Neural cell (in vitro differentiated cells): ENCODE data around the gene IRAK2. TPM values are rescaled to one million over a fixed set of nuclear protein-coding genes. Genes with fewer than 3 reads are reported as not detected.

Experiments
- H2AFZ ChIP-seq: fragments of 200-600, 300-800 bp; sonication (generic), shearing (Covaris generic); 2 replicates; pipeline ENCODE4 v1.6.0; 2014; ENCODE audit warnings: low read depth, mild to moderate bottlenecking, antibody characterized with exemption, low read length, moderate library complexity
- H3F3A ChIP-seq: fragments of 200-600 bp; shearing (Covaris generic); 2 replicates; pipeline ENCODE4 v1.6.1; 2016; ENCODE audit warnings: mild to moderate bottlenecking, moderate library complexity, mixed read lengths, antibody characterized with exemption, low read length; ENCODE audit not compliant: insufficient read depth, poor library complexity, severe bottlenecking
- H3K27ac ChIP-seq: fragments of 200-600, 300-800 bp; sonication (generic), shearing (Covaris generic); 2 replicates; pipeline ENCODE4 v1.5.1; 2014; ENCODE audit warnings: mild to moderate bottlenecking, low read length, moderate library complexity
- H3K27me3 ChIP-seq: fragments of 300-800, 200-600 bp; sonication (generic), shearing (Covaris generic); 2 replicates; pipeline ENCODE4 v1.6.0; 2014; ENCODE audit warnings: mild to moderate bottlenecking, low read depth, low read length, moderate library complexity; ENCODE audit not compliant: insufficient read depth
- H3K36me3 ChIP-seq: fragments of 300-800, 200-600 bp; sonication (generic), shearing (Covaris generic); 2 replicates; pipeline ENCODE4 v1.5.1; 2014; ENCODE audit warnings: mild to moderate bottlenecking, antibody characterized with exemption, low read length, moderate library complexity; ENCODE audit not compliant: insufficient read depth
- H3K4me2 ChIP-seq: fragments of 300-800, 200-600 bp; sonication (generic), shearing (Covaris generic); 2 replicates; pipeline ENCODE4 v1.6.0; 2014; ENCODE audit warnings: mild to moderate bottlenecking, low read length
- H3K4me3 ChIP-seq: fragments of 300-800, 200-600 bp; sonication (generic), shearing (Covaris generic); 2 replicates; pipeline ENCODE4 v1.5.1; 2014; ENCODE audit warnings: mild to moderate bottlenecking, low read length, moderate library complexity
- H3K79me2 ChIP-seq: fragments of 200-600 bp; shearing (Covaris generic); replicated peaks from 2 replicates; pipeline ENCODE4 v1.6.0; 2014; ENCODE audit warnings: mild to moderate bottlenecking, low read length, moderate library complexity; ENCODE audit not compliant: insufficient read depth
- H3K9ac ChIP-seq: fragments of 300-800, 200-600 bp; sonication (generic), shearing (Covaris generic); 2 replicates; pipeline ENCODE4 v1.6.1; 2016; ENCODE audit warnings: mild to moderate bottlenecking, low read length, mixed read lengths
- H3K9me2 ChIP-seq: fragments of 200-600 bp; shearing (Covaris generic); 2 replicates; pipeline ENCODE4 v1.6.1; 2016; ENCODE audit warnings: mild to moderate bottlenecking, low read length, mixed read lengths; ENCODE audit not compliant: insufficient read depth
- H3K9me3 ChIP-seq: fragments of 200-600, 300-800 bp; sonication (generic), shearing (Covaris generic); 2 replicates; pipeline ENCODE4 v1.6.1; 2016; ENCODE audit warnings: mild to moderate bottlenecking, mixed run types, low read length, moderate library complexity, mixed read lengths
- H4K20me1 ChIP-seq: fragments of 200-600 bp; shearing (Covaris generic); 2 replicates; pipeline ENCODE4 v1.6.1; 2016; ENCODE audit warnings: mild to moderate bottlenecking, mixed run types; ENCODE audit not compliant: insufficient read depth
- EP300 ChIP-seq: fragments of 450-650 bp; conservative IDR thresholded peaks from 2 replicates; pipeline ENCODE4 v1.6.1; 2014; ENCODE audit warnings: antibody characterized with exemption, mild to moderate bottlenecking, moderate library complexity; ENCODE audit not compliant: poor library complexity, severe bottlenecking
- EZH2 ChIP-seq: fragments of 200-600, 300-800 bp; shearing (Covaris generic), sonication (generic); IDR thresholded peaks from 2 replicates; pipeline ENCODE4 v1.6.1; 2014; ENCODE audit warnings: antibody characterized with exemption, low read length, borderline replicate concordance, mild to moderate bottlenecking; ENCODE audit not compliant: insufficient read depth, poor library complexity, severe bottlenecking
- MXI1 ChIP-seq: fragments of 450-650 bp; conservative IDR thresholded peaks from 2 replicates; pipeline ENCODE4 v1.6.1; 2014; ENCODE audit warnings: antibody characterized with exemption, mild to moderate bottlenecking; ENCODE audit not compliant: poor library complexity, severe bottlenecking
- POLR2AphosphoS5 ChIP-seq: IDR thresholded peaks from 2 replicates; pipeline ENCODE4 v1.6.1; 2012
- RAD21 ChIP-seq: fragments of 450-650 bp; conservative IDR thresholded peaks from 2 replicates; pipeline ENCODE4 v1.6.1; 2014; ENCODE audit warnings: antibody characterized with exemption, mild to moderate bottlenecking, moderate library complexity
- REST ChIP-seq: IDR thresholded peaks from 2 replicates; pipeline ENCODE4 v1.6.1; 2012; ENCODE audit warnings: borderline replicate concordance
- SMC3 ChIP-seq: fragments of 450-650 bp; conservative IDR thresholded peaks from 2 replicates; pipeline ENCODE4 v1.6.1; 2014; ENCODE audit warnings: antibody characterized with exemption, mild to moderate bottlenecking, moderate library complexity; ENCODE audit not compliant: poor library complexity
- TAF1 ChIP-seq: IDR thresholded peaks from 2 replicates; pipeline ENCODE4 v1.6.1; 2012; ENCODE audit warnings: low read depth
- polyA plus RNA-seq: library from polyadenylated mRNA; depleted of rRNA; stranded (reverse); fragments of >200 nt; gene quantifications from 2 replicates; pipeline ENCODE4 v1.2.3, GENCODE V29; 2014
- TF ChIP-seq, protein P1 (sequence below): fragments of 450-650 bp; IDR thresholded peaks from 2 replicates; pipeline ENCODE4 v1.5.1; 2014; ENCODE audit warnings: antibody characterized with exemption, mild to moderate bottlenecking, moderate library complexity; ENCODE audit not compliant: poor library complexity, severe bottlenecking

Gene IRAK2
- polyA plus RNA-seq, 1 donor from 2014 or later = 0.84 TPM

GRCh38 chr3:10116138-10116460 lies 48.6 kb upstream of the IRAK2 start:
- H3K4me2 ChIP-seq = peak overlapping the region; percentile 97
- H3K27me3 ChIP-seq = no peaks in the 10 kb centered on the region
- peak overlapping the region; percentile 79 for H3K4me3 ChIP-seq
- H3K27ac ChIP-seq = peak overlapping the region; percentile 84
- no peaks in the 10 kb centered on the region for H3K9me2 ChIP-seq
- TF ChIP-seq TAF1 (no peak), MXI1 (no peak), EP300 (no peak), EZH2 (no peak), RAD21 (no peak), SMC3 (no peak), REST (no peak), POLR2AphosphoS5 (no peak)
- TF ChIP-seq, protein P1, sequence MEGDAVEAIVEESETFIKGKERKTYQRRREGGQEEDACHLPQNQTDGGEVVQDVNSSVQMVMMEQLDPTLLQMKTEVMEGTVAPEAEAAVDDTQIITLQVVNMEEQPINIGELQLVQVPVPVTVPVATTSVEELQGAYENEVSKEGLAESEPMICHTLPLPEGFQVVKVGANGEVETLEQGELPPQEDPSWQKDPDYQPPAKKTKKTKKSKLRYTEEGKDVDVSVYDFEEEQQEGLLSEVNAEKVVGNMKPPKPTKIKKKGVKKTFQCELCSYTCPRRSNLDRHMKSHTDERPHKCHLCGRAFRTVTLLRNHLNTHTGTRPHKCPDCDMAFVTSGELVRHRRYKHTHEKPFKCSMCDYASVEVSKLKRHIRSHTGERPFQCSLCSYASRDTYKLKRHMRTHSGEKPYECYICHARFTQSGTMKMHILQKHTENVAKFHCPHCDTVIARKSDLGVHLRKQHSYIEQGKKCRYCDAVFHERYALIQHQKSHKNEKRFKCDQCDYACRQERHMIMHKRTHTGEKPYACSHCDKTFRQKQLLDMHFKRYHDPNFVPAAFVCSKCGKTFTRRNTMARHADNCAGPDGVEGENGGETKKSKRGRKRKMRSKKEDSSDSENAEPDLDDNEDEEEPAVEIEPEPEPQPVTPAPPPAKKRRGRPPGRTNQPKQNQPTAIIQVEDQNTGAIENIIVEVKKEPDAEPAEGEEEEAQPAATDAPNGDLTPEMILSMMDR = no peak
- no peaks in the 10 kb centered on the region for H3K9me3 ChIP-seq
- no peaks in the 10 kb centered on the region for H3K36me3 ChIP-seq
- peaks cover 43% of the 10 kb centered on the region for H3K79me2 ChIP-seq
- H3F3A ChIP-seq = no peaks in the 10 kb centered on the region
- peak overlapping the region; percentile 78 for H3K9ac ChIP-seq
- H2AFZ ChIP-seq = peak overlapping the region; percentile 52
- H4K20me1 ChIP-seq = no peaks in the 10 kb centered on the region

GRCh38 chr3:10116928-10117327 lies 47.8 kb upstream of the IRAK2 start:
- Histone ChIP-seq H3K9me2 (no peaks in the 10 kb centered on the region), H3F3A (no peaks in the 10 kb centered on the region), H3K27me3 (no peaks in the 10 kb centered on the region), H3K79me2 (peaks cover 43% of the 10 kb centered on the region), H3K9me3 (no peaks in the 10 kb centered on the region), H3K36me3 (no peaks in the 10 kb centered on the region), H3K4me3 (peak overlapping the region; percentile 79), H3K9ac (peak overlapping the region; percentile 78), H2AFZ (no peak overlapping the region), H3K27ac (peak overlapping the region; percentile 84), H3K4me2 (peak overlapping the region; percentile 97), H4K20me1 (no peaks in the 10 kb centered on the region)
- TF ChIP-seq POLR2AphosphoS5 = no peak
- TF ChIP-seq REST = no peak
- no peak for TF ChIP-seq EP300
- no peak for TF ChIP-seq MXI1
- TF ChIP-seq TAF1 = no peak
